ENCODE results near the gene DIAPH3.
"Not testable (repeated sequence)": the region's sequence is repeated elsewhere in the genome, so short reads cannot be mapped to it uniquely, and the experiment has no call there.

DIAPH3 gene

DNA sequence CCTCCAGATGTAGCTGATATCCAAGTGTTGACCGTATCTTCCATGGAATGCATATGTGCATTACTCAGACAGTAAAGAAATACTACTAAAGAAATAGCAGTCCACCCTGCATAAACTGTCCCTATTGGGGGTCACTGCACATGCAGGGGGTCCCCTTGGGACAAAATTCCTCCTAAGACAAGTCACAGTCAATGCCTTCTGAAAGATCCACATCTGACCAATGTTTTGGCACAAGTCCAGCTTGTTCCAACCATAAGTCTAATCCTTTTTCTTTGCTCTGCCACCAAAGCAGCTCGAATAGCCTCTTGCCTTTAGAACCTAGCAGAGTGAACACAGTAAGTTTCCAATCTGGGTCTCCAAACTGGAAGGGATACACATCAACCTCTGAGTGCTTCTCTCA lies 87.9 kb downstream of the DIAPH3 start:
- DNase-seq (ENCODE audit: insufficient read length, low spot score) (no peak), FAIRE-seq (no peak)
- TF ChIP-seq, protein P1, sequence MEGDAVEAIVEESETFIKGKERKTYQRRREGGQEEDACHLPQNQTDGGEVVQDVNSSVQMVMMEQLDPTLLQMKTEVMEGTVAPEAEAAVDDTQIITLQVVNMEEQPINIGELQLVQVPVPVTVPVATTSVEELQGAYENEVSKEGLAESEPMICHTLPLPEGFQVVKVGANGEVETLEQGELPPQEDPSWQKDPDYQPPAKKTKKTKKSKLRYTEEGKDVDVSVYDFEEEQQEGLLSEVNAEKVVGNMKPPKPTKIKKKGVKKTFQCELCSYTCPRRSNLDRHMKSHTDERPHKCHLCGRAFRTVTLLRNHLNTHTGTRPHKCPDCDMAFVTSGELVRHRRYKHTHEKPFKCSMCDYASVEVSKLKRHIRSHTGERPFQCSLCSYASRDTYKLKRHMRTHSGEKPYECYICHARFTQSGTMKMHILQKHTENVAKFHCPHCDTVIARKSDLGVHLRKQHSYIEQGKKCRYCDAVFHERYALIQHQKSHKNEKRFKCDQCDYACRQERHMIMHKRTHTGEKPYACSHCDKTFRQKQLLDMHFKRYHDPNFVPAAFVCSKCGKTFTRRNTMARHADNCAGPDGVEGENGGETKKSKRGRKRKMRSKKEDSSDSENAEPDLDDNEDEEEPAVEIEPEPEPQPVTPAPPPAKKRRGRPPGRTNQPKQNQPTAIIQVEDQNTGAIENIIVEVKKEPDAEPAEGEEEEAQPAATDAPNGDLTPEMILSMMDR (IDR thresholded peaks at IDR 0.05; ENCODE audit: insufficient read depth, missing control alignments): no peak

DNA sequence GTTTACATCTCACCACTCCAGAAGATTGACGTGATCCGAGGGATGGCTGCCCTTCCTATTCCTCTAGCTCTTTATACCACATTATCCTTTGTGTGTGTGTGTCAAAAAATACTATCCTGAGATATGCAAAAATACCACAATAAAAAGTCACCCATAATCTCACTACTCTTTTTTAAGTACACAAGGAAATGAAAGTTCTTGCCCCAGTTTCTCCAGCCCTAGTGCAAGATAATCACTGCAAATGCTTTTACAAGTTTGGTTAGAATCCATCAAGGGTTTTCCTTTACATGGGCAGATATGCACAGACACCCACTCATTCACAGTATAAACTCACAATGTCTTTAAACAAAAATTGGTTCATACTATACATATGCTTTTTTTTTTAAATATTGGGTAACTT lies 89.3 kb downstream of the DIAPH3 start:
- no peak for DNase-seq (ENCODE audit: insufficient read length, low spot score)
- TF ChIP-seq, protein P1 (IDR thresholded peaks at IDR 0.05; ENCODE audit: insufficient read depth, missing control alignments): no peak
- FAIRE-seq: no peak

DNA sequence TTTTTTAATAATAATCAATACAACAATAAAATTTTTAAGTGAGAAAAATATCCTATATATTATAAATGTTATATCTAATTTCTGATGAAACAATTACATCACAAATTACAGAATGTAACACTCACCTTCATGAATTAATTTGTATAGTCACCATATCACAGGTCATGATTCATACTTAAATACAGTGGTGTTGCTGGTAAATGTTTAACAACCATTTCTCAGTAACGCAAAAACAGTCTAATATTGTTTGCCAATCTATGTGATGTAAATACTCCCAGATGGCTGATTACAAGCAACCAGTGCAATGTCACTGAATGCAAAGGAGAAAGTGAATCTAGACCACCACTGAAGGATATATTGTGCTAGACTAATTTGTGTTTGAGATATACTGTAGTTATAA lies 97.5 kb downstream of the DIAPH3 start:
- TF ChIP-seq, protein P1 (IDR thresholded peaks at IDR 0.05; ENCODE audit: insufficient read depth, missing control alignments): no peak
- DNase-seq (ENCODE audit: insufficient read length, low spot score) (no peak), FAIRE-seq (no peak)

DNA sequence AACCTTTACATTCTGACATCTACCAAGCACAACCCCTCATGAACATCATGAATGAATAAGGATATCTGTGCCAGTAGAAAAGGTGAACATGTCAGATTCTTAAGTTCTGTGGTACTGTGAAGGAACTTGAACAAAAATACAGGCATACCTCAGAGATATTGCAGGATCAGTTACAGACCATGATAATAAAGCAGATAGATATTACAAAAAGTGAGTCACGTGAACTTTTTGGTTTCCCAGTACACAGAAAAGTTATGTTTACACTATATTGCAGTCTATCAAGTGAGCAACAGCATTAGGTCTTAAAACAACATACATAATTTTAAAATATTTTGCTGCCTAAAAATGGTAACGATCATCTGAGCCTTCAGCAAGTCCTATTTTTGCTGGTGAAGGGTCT lies 101.2 kb downstream of the DIAPH3 start:
- TF ChIP-seq, protein P1 (IDR thresholded peaks at IDR 0.05; ENCODE audit: insufficient read depth, missing control alignments): no peak
- FAIRE-seq (no peak), DNase-seq (ENCODE audit: insufficient read length, low spot score) (no peak)

DNA sequence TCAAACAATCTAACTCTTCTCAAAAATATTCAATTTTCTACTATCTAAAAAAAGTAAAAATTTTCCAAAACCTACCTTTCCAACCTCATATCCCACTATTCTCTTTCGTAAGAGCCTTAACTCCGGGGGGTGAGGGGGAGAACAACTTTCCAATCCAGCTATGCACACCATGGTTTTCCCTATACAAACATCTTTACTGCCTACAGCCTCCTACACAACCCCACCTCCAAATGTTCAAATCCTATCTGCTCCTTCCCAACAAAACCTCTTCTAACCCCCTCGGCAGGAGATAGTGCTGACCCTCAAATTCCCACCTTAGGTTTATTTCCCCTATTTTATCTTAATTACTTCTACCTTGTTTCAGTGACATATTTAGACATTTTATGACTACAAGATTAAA lies 102.0 kb downstream of the DIAPH3 start:
- TF ChIP-seq, protein P1 (IDR thresholded peaks at IDR 0.05; ENCODE audit: insufficient read depth, missing control alignments): no peak
- FAIRE-seq (no peak), DNase-seq (ENCODE audit: insufficient read length, low spot score) (no peak)

DNA sequence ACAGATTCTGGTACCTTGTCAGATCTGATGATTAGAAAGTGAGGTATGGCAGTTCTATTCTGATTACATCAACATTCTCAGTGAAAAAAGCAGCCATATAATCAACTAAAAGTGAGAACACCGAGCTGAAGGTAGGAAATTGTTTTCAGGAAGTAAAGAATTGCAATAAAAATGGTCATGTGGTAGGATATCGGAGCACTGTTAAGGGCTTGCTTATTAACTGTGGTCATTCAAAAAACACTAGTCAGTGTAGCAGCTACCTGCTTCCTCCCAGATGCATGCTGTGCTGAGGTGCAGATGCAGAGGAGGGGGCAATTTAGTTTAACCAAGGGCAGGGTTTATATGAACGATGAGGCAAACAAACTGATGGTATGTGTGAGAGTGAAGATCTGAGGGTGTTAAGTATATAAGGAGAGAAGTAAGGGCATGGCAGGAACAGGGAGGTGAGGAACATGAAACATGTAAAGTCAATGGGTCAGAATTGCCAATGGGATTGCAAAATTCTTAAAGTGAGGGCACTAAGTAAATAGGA lies 111.9 kb downstream of the DIAPH3 start:
- TF ChIP-seq, protein P1 (IDR thresholded peaks at IDR 0.05; ENCODE audit: insufficient read depth, missing control alignments): no peak
- no peak for FAIRE-seq
- no peak for DNase-seq (ENCODE audit: insufficient read length, low spot score)

DNA sequence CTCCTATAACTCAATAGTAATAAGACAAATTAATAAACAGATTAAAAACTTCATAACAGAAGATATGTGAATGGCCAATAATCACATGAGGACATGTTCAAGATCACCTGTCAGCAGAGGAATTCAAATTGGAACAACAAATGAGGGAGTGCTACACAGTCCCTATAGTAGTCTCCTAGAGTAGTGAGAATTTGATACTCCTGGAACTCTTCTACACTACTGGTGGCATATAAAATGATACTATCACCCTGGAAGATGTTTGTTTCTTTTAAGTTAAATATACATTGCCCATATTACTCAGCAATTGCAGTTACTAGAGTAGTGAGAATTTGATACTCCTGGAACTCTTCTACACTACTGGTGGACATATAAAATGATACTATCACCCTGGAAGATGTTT lies 115.4 kb downstream of the DIAPH3 start:
- not testable (repeated sequence) for DNase-seq (ENCODE audit: insufficient read length, low spot score); FAIRE-seq

DNA sequence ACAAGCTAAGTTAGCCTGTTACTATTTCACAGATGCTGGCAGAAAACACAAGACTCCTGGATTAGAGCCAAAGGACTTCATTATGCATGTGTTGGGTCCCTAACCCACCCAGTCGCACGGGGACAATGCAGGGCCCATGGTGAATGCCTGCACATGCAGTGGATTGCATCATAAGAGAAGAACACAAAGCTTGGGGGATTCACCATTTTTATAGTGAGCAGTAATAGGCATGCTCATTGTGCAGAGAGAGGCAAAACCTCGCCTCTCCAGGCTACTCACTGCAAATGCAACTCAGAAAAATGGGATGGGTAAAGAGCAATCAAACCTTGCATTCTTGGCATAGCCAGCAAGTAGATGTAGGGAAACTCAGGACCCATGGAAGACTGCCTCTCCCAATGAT lies 115.8 kb downstream of the DIAPH3 start:
- no peak for FAIRE-seq
- TF ChIP-seq, protein P1 (IDR thresholded peaks at IDR 0.05; ENCODE audit: insufficient read depth, missing control alignments): no peak
- no peak for DNase-seq (ENCODE audit: insufficient read length, low spot score)
